PC-3 (cell line): ENCODE data around the gene TIMP3.

Experiments used
- CTCF ChIP-seq: fragments of 300-600 bp; sonication (generic); conservative IDR thresholded peaks from 2 replicates; pipeline ENCODE4 v1.5.1; 2017; ENCODE audit warnings: antibody characterized with exemption, low read depth, mild to moderate bottlenecking, low read length
- EZH2 ChIP-seq: fragments of 300-600 bp; sonication (generic); IDR thresholded peaks from one replicate; pipeline ENCODE4 v1.6.1; 2017; ENCODE audit warnings: antibody characterized with exemption, mild to moderate bottlenecking, low read length; ENCODE audit not compliant: unreplicated experiment

GRCh38 chr22:32771756-32772155 is 29.7 kb upstream of the TIMP3 start:
- TF ChIP-seq EZH2 (no peak), CTCF (no peak)
